ENCODE measurements around the gene EYA4. TPM values are rescaled to one million over a fixed set of nuclear protein-coding genes. Genes with fewer than 3 reads are reported as not detected.

The EYA4 gene
- total and polyA plus RNA-seq, 2 donors (not counting 3 experiments of a cell fraction or from before 2014, with no cell fraction given), result not detected

DNA sequence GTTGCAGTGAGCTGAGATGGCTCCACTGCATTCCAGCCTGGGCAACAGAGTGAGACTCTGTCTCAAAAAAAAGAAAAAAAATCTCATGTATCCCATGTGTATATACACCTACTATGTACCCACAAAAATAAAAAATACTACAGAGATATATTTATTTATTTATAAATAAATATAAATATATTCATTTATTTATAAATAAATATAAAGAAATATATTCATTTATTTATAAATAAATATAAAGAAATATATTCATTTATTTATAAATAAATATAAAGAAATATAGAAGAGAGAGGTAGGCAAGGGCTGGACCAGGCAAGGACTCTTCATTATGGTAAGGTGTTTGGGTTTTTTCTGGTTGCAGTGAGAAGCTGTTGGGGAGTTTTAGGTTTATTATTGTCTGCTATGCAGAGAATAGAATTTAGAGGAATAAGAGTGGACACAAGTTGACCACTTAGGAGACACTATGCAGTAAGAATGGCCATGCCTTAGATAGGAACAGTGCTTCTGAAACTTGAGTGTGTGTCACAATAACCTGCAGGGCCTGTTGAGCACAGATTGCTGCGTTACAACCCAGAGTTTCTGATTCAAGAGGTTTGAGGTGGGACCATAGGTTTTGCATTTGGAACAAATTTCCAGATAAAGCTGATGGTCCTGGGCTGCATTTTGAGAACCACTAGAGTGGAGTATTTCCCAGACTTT lies 254.2 kb downstream of the EYA4 start:
- Histone ChIP-seq H3K36me3 (ENCODE audit: control insufficient read depth in 2 of 2, extremely low read depth in 1 of 2, insufficient read depth in 2 of 2, low read length in 2 of 2) (no peaks in the 10 kb centered on the region), H3K9me1 (replicated peaks; ENCODE audit: control insufficient read depth, extremely low read depth, insufficient read depth, low read length) (no peaks in the 10 kb centered on the region), H3K4me1 (ENCODE audit: control insufficient read depth, extremely low read depth, insufficient read depth, low read length) (no peaks in the 10 kb centered on the region), H4K20me1 (replicated peaks; ENCODE audit: control insufficient read depth, extremely low read depth, insufficient read depth, low read length) (no peaks in the 10 kb centered on the region), H3K4me2 (ENCODE audit: insufficient read depth, low read length) (no peak overlapping the region), H3K9ac (replicated peaks; ENCODE audit: extremely low read depth, insufficient read depth, low read length) (no peak overlapping the region), H2AFZ (ENCODE audit: low read depth, low read length) (no peak overlapping the region), H3K27ac (ENCODE audit: insufficient read depth, low read depth, low read length) (no peak overlapping the region), H3K9me3 (replicated peaks; ENCODE audit: control insufficient read depth, insufficient read depth, low read length) (no peaks in the 10 kb centered on the region), H3K79me2 (ENCODE audit: control insufficient read depth, insufficient read depth, low read length) (no peaks in the 10 kb centered on the region), H3K4me3 (replicated peaks in 1 of 3; ENCODE audit: insufficient read depth in 1 of 3, low read depth in 1 of 3, low read length in 3 of 3) (no peak overlapping the region), H3K27me3 (ENCODE audit: control insufficient read depth in 2 of 2, insufficient read depth in 2 of 2, low read length in 2 of 2) (no peaks in the 10 kb centered on the region)
- DNase-seq (ENCODE audit: low read depth, low spot score) (no peak), FAIRE-seq (no peak)
- CTCF ChIA-PET, result interaction anchor here (0.6 kb wide), 1 partner anchor 9 kb away, joined by 3 read pairs; no protein-coding TSS in a partner anchor
- POLR2A ChIA-PET, result no interaction called here
- no peak for TF ChIP-seq POLR2A (IDR thresholded peaks at IDR 0.05; ENCODE audit: low read depth, low read length)
- no peak for TF ChIP-seq JUN (IDR thresholded peaks at IDR 0.05; ENCODE audit: borderline replicate concordance, insufficient read depth, insufficient read length, low read depth)
- no peak for TF ChIP-seq POLR2AphosphoS5 (IDR thresholded peaks at IDR 0.05; ENCODE audit: insufficient read depth, low read depth, low read length)
- TF ChIP-seq EZH2 (IDR thresholded peaks at IDR 0.05; ENCODE audit: borderline replicate concordance, low read depth, low read length, severe bottlenecking), result no peak
- no peak for TF ChIP-seq GATA2 (IDR thresholded peaks at IDR 0.05; ENCODE audit: insufficient read depth, insufficient read length, low read depth, low read length)
- TF ChIP-seq FOS (IDR thresholded peaks at IDR 0.05; ENCODE audit: borderline replicate concordance, insufficient read depth, low read length), result no peak
- TF ChIP-seq, protein P1, sequence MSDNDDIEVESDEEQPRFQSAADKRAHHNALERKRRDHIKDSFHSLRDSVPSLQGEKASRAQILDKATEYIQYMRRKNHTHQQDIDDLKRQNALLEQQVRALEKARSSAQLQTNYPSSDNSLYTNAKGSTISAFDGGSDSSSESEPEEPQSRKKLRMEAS (IDR thresholded peaks at IDR 0.05; ENCODE audit: insufficient read depth, insufficient read length), result no peak
- no peak for TF ChIP-seq MYC (IDR thresholded peaks at IDR 0.05; ENCODE audit: low read depth, low read length)
- TF ChIP-seq, protein P2, sequence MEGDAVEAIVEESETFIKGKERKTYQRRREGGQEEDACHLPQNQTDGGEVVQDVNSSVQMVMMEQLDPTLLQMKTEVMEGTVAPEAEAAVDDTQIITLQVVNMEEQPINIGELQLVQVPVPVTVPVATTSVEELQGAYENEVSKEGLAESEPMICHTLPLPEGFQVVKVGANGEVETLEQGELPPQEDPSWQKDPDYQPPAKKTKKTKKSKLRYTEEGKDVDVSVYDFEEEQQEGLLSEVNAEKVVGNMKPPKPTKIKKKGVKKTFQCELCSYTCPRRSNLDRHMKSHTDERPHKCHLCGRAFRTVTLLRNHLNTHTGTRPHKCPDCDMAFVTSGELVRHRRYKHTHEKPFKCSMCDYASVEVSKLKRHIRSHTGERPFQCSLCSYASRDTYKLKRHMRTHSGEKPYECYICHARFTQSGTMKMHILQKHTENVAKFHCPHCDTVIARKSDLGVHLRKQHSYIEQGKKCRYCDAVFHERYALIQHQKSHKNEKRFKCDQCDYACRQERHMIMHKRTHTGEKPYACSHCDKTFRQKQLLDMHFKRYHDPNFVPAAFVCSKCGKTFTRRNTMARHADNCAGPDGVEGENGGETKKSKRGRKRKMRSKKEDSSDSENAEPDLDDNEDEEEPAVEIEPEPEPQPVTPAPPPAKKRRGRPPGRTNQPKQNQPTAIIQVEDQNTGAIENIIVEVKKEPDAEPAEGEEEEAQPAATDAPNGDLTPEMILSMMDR (IDR thresholded peaks at IDR 0.05; ENCODE audit: extremely low read depth in 1 of 2, insufficient read depth in 1 of 2, low read depth in 1 of 2, low read length in 2 of 2), result no peak
- intact Hi-C loops (cut with micrococcal nuclease), result no loop called here
- dilution Hi-C loops (cut with MboI; ENCODE audit: extremely low pct_ligation_motif_present, low sequenced_read_pairs), result no loop called here
- BruUV-seq (replicated peaks), result no TSS peak
